ENCODE results near the gene SURF6.

Gene SURF6

GRCh38 chr9:133347515-133347984 lies 11.6 kb upstream of the SURF6 start:
- no peak for TF ChIP-seq CTCF (conservative IDR thresholded peaks at IDR 0.05; ENCODE audit: low read depth, low read length)
- DNase-seq (ENCODE audit: low read depth), result no peak
- H3K4me3 ChIP-seq (ENCODE audit: low read length), result peak overlapping the region; percentile 100

GRCh38 chr9:133346021-133346785 lies 10.2 kb upstream of the SURF6 start:
- DNase-seq (ENCODE audit: low read depth), result no peak
- H3K4me3 ChIP-seq (ENCODE audit: low read length), result peak overlapping the region; percentile 100
- no peak for TF ChIP-seq CTCF (conservative IDR thresholded peaks at IDR 0.05; ENCODE audit: low read depth, low read length)

- no peak overlapping the region for H3K4me3 ChIP-seq (ENCODE audit: low read length)
- no peak for DNase-seq (ENCODE audit: low read depth)
Measured at GRCh38 chr9:133345596-133345995, 9.6 kb upstream of the SURF6 start.

GRCh38 chr9:133344979-133345378 lies 9.0 kb upstream of the SURF6 start:
- no peak overlapping the region for H3K4me3 ChIP-seq (ENCODE audit: low read length)
- no peak for TF ChIP-seq CTCF (conservative IDR thresholded peaks at IDR 0.05; ENCODE audit: low read depth, low read length)
- DNase-seq (ENCODE audit: low read depth), result no peak

More at GRCh38 chr9:133345596-133345995, 9.6 kb upstream of the SURF6 start:
- TF ChIP-seq CTCF (conservative IDR thresholded peaks at IDR 0.05; ENCODE audit: low read depth, low read length), result no peak

GRCh38 chr9:133344071-133344470 lies 8.1 kb upstream of the SURF6 start:
- no peak overlapping the region for H3K4me3 ChIP-seq (ENCODE audit: low read length)
- DNase-seq (ENCODE audit: low read depth), result no peak
- TF ChIP-seq CTCF (conservative IDR thresholded peaks at IDR 0.05; ENCODE audit: low read depth, low read length), result no peak

- H3K4me3 ChIP-seq (ENCODE audit: low read length), result no peak overlapping the region
- no peak for DNase-seq (ENCODE audit: low read depth)
- TF ChIP-seq CTCF (conservative IDR thresholded peaks at IDR 0.05; ENCODE audit: low read depth, low read length), result peak; percentile 27
Measured at GRCh38 chr9:133342570-133342969, 6.6 kb upstream of the SURF6 start.

- TF ChIP-seq CTCF (conservative IDR thresholded peaks at IDR 0.05; ENCODE audit: low read depth, low read length), result peak; percentile 35
- H3K4me3 ChIP-seq (ENCODE audit: low read length), result no peak overlapping the region
- no peak for DNase-seq (ENCODE audit: low read depth)
Measured at GRCh38 chr9:133342069-133342406, 6.0 kb upstream of the SURF6 start.

Measured in retinal pigment epithelial cell (primary cell).